Spinal cord (tissue), 10 donors: ENCODE data around the gene TM9SF4. TPM values are rescaled to one million over a fixed set of nuclear protein-coding genes. Genes with fewer than 3 reads are reported as not detected.

Experiments used
- DNase-seq, 6 donors: peaks; one replicate each; pipeline versions ENCODE4 v3.0.0 to v3.0.0-alpha.2; 2013 to 2015; ENCODE audit warnings: low spot score in 6 of 6, low read depth in 4 of 6
- H3K27ac ChIP-seq: one replicate; pipeline ENCODE4 v1.5.1; 2013; ENCODE audit warnings: low read depth, low read length, control low read depth
- H3K27me3 ChIP-seq: one replicate; pipeline ENCODE4 v1.6.1; 2013; ENCODE audit warnings: low read length; ENCODE audit not compliant: control insufficient read depth, insufficient read depth
- H3K36me3 ChIP-seq: one replicate; pipeline ENCODE4 v1.6.1; 2013; ENCODE audit warnings: low read length; ENCODE audit not compliant: control insufficient read depth, insufficient read depth
- H3K4me1 ChIP-seq: one replicate; pipeline ENCODE4 v1.6.1; 2013; ENCODE audit warnings: low read length; ENCODE audit not compliant: control insufficient read depth, insufficient read depth
- H3K4me3 ChIP-seq: one replicate; pipeline ENCODE4 v1.5.1; 2013; ENCODE audit warnings: low read depth, low read length, control low read depth
- H3K9me3 ChIP-seq: one replicate; pipeline ENCODE4 v1.6.1; 2013; ENCODE audit warnings: low read length; ENCODE audit not compliant: control insufficient read depth, insufficient read depth
- WGBS: methylation state at CpG from one replicate; pipeline ENCODE4 v1.1.5; 2013; ENCODE audit warnings: missing lambda C conversion rate; ENCODE audit not compliant: insufficient coverage; 5-methylcytosine and 5-hydroxymethylcytosine counted together
- polyA plus RNA-seq, 2 donors: library from polyadenylated mRNA; unstranded; fragments of 120-200 nt; gene quantifications; one replicate each; pipeline ENCODE4 v1.2.1, GENCODE V29; 2013; ENCODE audit not compliant: insufficient read length in 2 of 2
- total RNA-seq, 2 donors: library from RNA; depleted of rRNA in 1 of 2; stranded (reverse); fragments of 120-200 nt in 1 of 2; fragments of >200 nt in 1 of 2; gene quantifications; one replicate each; pipeline versions ENCODE4 v1.2.3 to v1.2.4, GENCODE V29; 2013 to 2014
- donor health status: healthy.

The TM9SF4 gene
- total and polyA plus RNA-seq, 4 donors, result 33.2 to 65.9 (median 49.1) TPM

- DNase-seq, result no peak
- Histone ChIP-seq H3K27ac (no peak overlapping the region), H3K4me1 (no peaks in the 10 kb centered on the region), H3K9me3 (peaks cover 2% of the 10 kb centered on the region), H3K27me3 (no peaks in the 10 kb centered on the region), H3K4me3 (no peak overlapping the region), H3K36me3 (peaks cover 2% of the 10 kb centered on the region)
- WGBS, result 94% methylated on average over 2 of the region's 4 CpGs
Measured at GRCh38 chr20:32124916-32125454, 15.5 kb downstream of the TM9SF4 start.

GRCh38 chr20:32125506-32125905 lies 16.0 kb downstream of the TM9SF4 start:
- DNase-seq, result no peak
- H3K9me3 ChIP-seq, result no peaks in the 10 kb centered on the region
- no peak overlapping the region for H3K27ac ChIP-seq
- no peaks in the 10 kb centered on the region for H3K27me3 ChIP-seq
- no peak overlapping the region for H3K4me3 ChIP-seq
- no peaks in the 10 kb centered on the region for H3K4me1 ChIP-seq
- no CpG with 5 or more reads among the region's 5 CpGs for WGBS
- peaks cover 2% of the 10 kb centered on the region for H3K36me3 ChIP-seq

GRCh38 chr20:32126919-32127318 lies 17.4 kb downstream of the TM9SF4 start:
- WGBS, result 83% methylated on average over 8 of the region's 8 CpGs
- Histone ChIP-seq H3K27ac (no peak overlapping the region), H3K4me1 (no peaks in the 10 kb centered on the region), H3K27me3 (no peaks in the 10 kb centered on the region), H3K36me3 (peaks cover 2% of the 10 kb centered on the region), H3K4me3 (no peak overlapping the region), H3K9me3 (no peaks in the 10 kb centered on the region)
- DNase-seq, result no peak

GRCh38 chr20:32127347-32127746 lies 17.8 kb downstream of the TM9SF4 start:
- WGBS, result 83% methylated on average over 5 of the region's 5 CpGs
- no peak overlapping the region for H3K27ac ChIP-seq

GRCh38 chr20:32128167-32128566 lies 18.7 kb downstream of the TM9SF4 start:
- DNase-seq, result no peak
- Histone ChIP-seq H3K27me3 (no peaks in the 10 kb centered on the region), H3K36me3 (no peaks in the 10 kb centered on the region), H3K4me3 (no peak overlapping the region), H3K27ac (no peak overlapping the region), H3K4me1 (no peaks in the 10 kb centered on the region), H3K9me3 (no peaks in the 10 kb centered on the region)
- no CpG with 5 or more reads among the region's 2 CpGs for WGBS

More at GRCh38 chr20:32127347-32127746, 17.8 kb downstream of the TM9SF4 start:
- Histone ChIP-seq H3K4me1 (no peaks in the 10 kb centered on the region), H3K4me3 (no peak overlapping the region), H3K9me3 (no peaks in the 10 kb centered on the region), H3K27me3 (no peaks in the 10 kb centered on the region), H3K36me3 (peaks cover 1% of the 10 kb centered on the region)
- DNase-seq, result no peak

- Histone ChIP-seq H3K4me1 (no peaks in the 10 kb centered on the region), H3K9me3 (no peaks in the 10 kb centered on the region), H3K27me3 (no peaks in the 10 kb centered on the region), H3K36me3 (peaks cover 5% of the 10 kb centered on the region), H3K27ac (no peak overlapping the region), H3K4me3 (no peak overlapping the region)
- WGBS, result no CpG with 5 or more reads among the region's 5 CpGs
- DNase-seq, result no peak
Measured at GRCh38 chr20:32129863-32130262, 20.3 kb downstream of the TM9SF4 start.

- H3K27ac ChIP-seq, result no peak overlapping the region
- DNase-seq, result no peak
- no CpG with 5 or more reads among the region's 2 CpGs for WGBS
- H3K36me3 ChIP-seq, result peaks cover 5% of the 10 kb centered on the region
- no peaks in the 10 kb centered on the region for H3K9me3 ChIP-seq
- H3K4me3 ChIP-seq, result no peak overlapping the region
- H3K4me1 ChIP-seq, result no peaks in the 10 kb centered on the region
- no peaks in the 10 kb centered on the region for H3K27me3 ChIP-seq
Measured at GRCh38 chr20:32130352-32130751, 20.8 kb downstream of the TM9SF4 start.

GRCh38 chr20:32130965-32131364 lies 21.5 kb downstream of the TM9SF4 start:
- Histone ChIP-seq H3K4me3 (no peak overlapping the region), H3K4me1 (no peaks in the 10 kb centered on the region), H3K27me3 (no peaks in the 10 kb centered on the region), H3K9me3 (no peaks in the 10 kb centered on the region), H3K27ac (no peak overlapping the region), H3K36me3 (peaks cover 5% of the 10 kb centered on the region)
- no peak for DNase-seq
- 50% methylated on average over 2 of the region's 2 CpGs for WGBS

- no peaks in the 10 kb centered on the region for H3K27me3 ChIP-seq
Measured at GRCh38 chr20:32132911-32133549, 23.5 kb downstream of the TM9SF4 start.

GRCh38 chr20:32134026-32134425 lies 24.5 kb downstream of the TM9SF4 start:
- Histone ChIP-seq H3K4me1 (no peaks in the 10 kb centered on the region), H3K36me3 (peaks cover 24% of the 10 kb centered on the region), H3K27ac (no peak overlapping the region), H3K9me3 (no peaks in the 10 kb centered on the region), H3K27me3 (no peaks in the 10 kb centered on the region), H3K4me3 (no peak overlapping the region)
- DNase-seq, result no peak
- 96% methylated on average over 5 of the region's 5 CpGs for WGBS

More at GRCh38 chr20:32132911-32133549, 23.5 kb downstream of the TM9SF4 start:
- no peak overlapping the region for H3K27ac ChIP-seq
- no peaks in the 10 kb centered on the region for H3K4me1 ChIP-seq
- H3K36me3 ChIP-seq, result peaks cover 14% of the 10 kb centered on the region
- no peak for DNase-seq
- no peaks in the 10 kb centered on the region for H3K9me3 ChIP-seq
- no peak overlapping the region for H3K4me3 ChIP-seq
- 93% methylated on average over 9 of the region's 10 CpGs for WGBS
